Fibroblast of lung (primary cell): ENCODE measurements around the gene XYLT1.

Source experiments
- EZH2 ChIP-seq: IDR thresholded peaks from 2 replicates; pipeline ENCODE4 v1.5.1; 2012; ENCODE audit warnings: low read length, control low read depth, mild to moderate bottlenecking; ENCODE audit errors: missing control alignments
- TF ChIP-seq, protein P1 (sequence below), 2 donors: IDR thresholded peaks in 1 of 2; conservative IDR thresholded peaks in 1 of 2; 1 replicate in 1 of 2; 2 replicates in 1 of 2; pipeline ENCODE4 v1.5.1; 2011 to 2012; ENCODE audit warnings: low read length in 2 of 2, control low read depth in 1 of 2, inconsistent platforms in 1 of 2, low read depth in 1 of 2, mild to moderate bottlenecking in 1 of 2

DNA sequence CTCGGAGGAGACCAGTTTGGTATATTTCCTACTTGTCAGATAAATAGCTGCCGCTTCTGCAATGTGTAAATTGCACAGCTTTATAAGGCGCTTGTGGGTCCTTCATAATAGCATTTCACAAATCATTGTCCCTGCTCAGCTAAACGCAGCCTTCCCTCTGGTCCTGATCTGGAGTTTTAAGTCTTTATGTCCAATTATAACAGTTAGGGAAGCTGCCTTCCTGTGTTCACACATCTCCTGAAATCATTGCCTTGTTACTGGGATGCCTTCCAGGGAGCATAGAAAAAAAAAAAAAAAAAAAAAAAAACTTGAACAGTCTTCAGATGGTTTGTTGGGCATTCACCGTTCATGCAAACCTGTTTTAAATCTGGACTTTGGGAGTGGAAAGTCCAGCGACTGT lies 342.0 kb downstream of the XYLT1 start:
- no peak for TF ChIP-seq EZH2
- TF ChIP-seq, protein P1, sequence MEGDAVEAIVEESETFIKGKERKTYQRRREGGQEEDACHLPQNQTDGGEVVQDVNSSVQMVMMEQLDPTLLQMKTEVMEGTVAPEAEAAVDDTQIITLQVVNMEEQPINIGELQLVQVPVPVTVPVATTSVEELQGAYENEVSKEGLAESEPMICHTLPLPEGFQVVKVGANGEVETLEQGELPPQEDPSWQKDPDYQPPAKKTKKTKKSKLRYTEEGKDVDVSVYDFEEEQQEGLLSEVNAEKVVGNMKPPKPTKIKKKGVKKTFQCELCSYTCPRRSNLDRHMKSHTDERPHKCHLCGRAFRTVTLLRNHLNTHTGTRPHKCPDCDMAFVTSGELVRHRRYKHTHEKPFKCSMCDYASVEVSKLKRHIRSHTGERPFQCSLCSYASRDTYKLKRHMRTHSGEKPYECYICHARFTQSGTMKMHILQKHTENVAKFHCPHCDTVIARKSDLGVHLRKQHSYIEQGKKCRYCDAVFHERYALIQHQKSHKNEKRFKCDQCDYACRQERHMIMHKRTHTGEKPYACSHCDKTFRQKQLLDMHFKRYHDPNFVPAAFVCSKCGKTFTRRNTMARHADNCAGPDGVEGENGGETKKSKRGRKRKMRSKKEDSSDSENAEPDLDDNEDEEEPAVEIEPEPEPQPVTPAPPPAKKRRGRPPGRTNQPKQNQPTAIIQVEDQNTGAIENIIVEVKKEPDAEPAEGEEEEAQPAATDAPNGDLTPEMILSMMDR (conservative IDR thresholded peaks at IDR 0.05 in 1 of 2, IDR thresholded peaks at IDR 0.05 in 1 of 2; ENCODE audit: low read depth in 1 of 2, low read length in 2 of 2): no peak
